Nucleus accumbens (tissue), 56 donors: ENCODE results near the gene DCPS.
"Not testable (repeated sequence)": the region's sequence is repeated elsewhere in the genome, so short reads cannot be mapped to it uniquely, and the experiment has no call there.

Experiments used
- DNase-seq, 56 donors: peaks; one replicate each; lab custom pipeline; 2025; lab: John Stamatoyannopoulos, UW

The DCPS gene

DNA sequence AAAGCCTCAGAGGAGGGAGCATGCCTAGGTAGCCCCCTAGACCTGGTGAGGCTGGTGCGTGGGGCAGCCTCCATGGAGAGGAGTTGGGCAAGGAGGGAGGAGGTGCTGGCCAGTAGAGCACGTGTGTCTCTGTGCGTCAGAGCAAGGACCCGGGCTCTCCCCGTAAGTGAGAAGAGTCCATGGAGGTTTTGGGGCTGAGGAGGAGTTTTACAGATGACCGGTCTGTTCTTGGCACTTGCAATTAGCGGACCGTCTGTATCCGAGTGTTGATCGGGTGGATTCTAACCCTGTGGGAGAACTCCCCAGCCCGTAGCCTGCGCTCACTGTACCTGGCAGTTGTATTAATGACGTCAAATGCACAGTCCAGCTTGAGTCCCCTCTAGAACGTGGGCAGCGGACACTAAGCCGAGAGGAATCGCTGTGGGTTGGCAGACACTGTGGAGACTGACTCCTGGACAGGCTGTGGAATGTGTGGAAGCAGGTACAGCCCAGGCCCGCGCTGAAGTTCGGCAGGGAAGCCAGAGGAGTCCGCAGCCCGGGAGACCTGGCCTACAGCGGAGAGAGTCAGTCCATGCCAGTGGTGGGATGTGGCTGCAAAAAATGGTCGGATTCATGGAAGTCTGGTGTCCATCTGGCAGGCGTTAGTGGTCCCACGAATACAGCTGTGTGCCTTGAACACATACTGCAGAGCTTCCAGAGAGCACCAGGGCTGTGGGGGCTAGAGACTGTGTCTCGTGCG, 70.9 kb downstream of the DCPS start:
- not testable (repeated sequence) for DNase-seq

DNA sequence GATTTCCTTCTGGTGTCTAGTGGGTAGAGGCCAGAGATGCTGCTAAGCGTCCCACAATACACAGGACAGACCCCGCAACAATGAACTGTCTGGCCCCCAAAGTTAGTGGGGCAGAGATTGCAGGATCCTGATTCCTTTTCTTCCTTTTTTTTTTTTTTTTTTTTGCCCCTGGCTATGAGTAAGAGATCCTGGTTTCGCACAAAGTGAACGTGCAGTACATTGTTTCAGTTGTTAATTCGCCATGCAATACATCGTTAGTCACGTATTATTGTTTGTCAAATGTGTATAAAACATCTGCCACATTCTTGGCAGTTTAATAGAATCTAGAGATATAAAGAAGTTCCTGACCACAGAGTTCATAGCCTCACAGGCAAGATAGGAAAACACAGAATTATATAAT, 71.9 kb downstream of the DCPS start:
- no peak for DNase-seq

DNA sequence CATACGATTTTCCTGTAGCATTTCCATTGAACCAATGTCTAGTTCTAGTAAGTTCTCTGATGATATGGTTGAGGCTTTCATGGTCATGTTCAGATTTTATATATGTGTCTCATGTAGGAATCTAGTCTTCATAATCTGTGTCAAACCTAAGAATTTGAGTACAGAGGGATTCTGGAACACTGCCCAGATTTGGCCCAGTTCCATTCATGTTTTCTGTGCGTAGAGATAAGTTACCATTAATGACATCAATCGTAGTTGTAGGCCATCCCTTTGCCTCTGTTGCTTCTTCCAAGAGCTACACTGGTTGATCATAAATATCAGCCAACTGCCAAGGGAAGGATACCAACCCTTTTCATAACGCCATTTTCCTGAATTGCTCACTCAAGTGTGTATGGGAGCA, 74.9 kb downstream of the DCPS start:
- DNase-seq, result no peak

DNA sequence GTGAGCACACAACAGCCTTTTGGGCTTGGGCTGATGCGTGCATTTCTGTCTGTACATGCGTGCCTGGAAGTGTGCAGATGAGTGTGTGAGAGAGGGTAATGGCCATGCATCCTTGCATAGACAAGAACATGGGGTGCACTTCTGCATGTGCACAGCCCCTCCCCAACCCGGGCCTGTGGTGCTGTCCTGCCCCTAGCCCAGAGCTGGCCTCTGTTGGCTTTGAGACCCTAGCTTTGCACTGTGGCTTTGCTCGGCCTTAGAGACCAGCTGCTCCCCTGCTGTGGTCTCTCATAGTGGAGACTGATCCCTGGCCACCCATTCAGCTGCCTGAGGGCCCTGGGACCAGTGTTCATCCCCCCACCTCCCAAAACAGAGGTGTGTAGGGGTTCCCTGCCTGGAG, 77.0 kb downstream of the DCPS start:
- DNase-seq, result no peak

DNA sequence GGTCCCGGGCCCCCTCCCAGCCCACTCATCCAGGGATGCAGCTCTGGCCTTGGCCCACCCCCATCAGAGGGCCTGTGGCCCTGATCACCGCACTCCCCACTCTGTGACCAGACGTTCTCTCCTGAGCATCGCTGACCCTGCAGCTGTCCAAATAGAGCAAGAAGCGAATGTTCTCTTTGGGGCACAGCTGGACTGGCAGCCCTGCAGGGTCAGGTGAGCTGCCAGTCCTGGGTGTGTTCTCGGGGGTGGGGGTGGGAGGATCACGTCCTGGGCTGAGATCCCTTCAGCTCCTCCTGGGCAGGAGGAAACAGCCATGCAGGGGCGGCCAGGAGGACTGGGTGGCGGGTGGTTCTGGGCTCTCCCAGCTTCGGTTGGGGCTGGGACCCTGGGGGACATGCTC, 78.1 kb downstream of the DCPS start:
- DNase-seq, result not testable (repeated sequence)

DNA sequence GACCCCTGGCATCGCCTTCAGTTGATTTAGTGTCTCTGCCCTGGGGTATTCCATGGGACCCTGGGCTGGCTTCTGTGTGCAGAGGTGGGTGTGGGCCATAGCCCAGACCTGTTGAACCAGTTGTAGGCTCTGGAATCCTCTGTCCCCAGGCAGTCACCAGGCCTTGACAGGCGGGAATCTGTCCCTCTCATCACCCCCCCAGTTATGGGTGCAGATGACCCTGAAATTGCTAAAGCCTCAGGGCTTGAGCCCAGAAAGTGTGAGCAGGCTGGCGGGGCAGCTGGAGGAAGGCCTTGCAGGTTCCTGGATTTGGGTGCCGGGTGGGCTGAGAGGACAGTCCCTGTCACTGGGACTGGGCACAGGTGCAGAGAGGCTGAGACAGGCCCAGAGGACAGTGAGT, 78.8 kb downstream of the DCPS start:
- not testable (repeated sequence) for DNase-seq

DNA sequence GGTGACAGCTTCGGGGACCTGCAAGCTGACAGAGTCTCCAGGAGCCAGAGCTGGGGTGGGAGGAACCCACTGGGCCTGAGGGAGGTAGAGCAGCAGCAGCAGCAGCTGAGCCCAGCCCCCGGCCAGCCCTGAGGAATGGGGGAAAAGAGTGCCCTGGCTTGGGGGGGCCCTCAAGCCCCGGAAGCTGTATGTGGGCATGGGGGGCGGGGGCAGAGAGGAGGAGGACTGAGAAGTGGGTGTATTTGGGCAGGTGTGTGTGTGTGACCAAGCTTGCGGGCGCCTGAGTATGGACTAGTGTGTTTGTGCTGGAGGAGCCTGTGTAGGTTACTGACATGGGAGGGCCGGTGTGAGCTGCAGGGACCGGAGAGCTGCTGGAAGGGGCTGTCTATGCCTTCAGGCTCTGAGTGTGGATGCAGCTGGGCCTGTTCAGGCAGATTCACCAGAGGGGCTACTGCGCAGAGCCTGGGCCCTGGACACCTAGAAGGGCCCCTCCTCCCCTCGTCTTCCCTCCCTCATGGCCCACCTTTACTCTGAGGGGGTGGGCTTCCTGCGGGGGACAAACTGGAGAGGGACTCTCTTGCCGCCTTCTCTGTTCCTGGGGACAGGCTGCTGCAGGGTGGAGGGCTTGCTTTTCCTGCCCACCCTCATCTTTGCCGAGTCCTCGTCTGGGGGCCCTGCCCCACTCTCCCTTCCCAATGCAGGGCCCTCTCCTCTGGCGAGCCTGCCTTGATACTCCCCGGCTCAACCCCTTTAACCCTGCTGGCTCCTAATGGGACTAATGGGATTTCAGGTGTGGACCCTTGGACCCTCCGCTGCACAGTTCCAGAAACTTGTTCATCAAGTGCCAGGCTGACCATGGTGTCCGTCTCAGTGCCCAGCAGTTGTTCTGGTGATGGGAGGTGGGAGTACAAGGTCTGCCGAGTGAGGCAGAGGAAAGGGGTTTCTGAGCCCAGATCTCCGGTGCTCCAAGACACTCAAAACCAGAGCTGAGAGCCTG, 79.8 kb downstream of the DCPS start:
- no peak for DNase-seq

DNA sequence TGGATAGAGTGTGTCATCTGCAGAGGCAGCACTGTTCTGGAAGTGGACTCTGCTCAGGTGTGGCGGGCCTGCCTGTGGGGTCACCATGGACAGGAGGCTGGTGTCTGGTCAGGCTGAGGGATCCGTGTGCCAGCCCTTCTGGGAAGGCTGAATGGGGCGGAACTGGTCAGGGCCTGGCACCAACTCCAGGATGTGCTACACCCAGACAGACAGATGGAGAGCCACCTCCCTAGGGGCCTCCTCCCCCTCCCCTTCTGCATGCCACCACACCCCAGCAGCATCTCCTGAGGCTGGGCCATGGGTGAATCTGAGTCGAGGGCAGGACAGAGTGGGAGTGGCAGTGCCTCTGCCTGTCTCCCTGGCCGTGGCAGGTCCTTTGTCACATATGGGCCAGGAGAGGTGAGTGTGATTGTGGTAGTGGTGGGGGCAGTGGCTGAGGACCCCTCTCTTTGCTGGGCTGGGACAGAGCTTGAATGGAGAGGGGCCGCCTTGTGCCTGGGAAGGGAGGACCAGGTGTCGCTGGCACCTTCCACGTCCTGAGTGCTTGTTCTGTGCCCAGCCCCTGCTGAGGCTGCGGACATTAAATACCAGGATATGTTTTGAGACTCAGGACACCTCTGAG, 80.7 kb downstream of the DCPS start:
- no peak for DNase-seq

DNA sequence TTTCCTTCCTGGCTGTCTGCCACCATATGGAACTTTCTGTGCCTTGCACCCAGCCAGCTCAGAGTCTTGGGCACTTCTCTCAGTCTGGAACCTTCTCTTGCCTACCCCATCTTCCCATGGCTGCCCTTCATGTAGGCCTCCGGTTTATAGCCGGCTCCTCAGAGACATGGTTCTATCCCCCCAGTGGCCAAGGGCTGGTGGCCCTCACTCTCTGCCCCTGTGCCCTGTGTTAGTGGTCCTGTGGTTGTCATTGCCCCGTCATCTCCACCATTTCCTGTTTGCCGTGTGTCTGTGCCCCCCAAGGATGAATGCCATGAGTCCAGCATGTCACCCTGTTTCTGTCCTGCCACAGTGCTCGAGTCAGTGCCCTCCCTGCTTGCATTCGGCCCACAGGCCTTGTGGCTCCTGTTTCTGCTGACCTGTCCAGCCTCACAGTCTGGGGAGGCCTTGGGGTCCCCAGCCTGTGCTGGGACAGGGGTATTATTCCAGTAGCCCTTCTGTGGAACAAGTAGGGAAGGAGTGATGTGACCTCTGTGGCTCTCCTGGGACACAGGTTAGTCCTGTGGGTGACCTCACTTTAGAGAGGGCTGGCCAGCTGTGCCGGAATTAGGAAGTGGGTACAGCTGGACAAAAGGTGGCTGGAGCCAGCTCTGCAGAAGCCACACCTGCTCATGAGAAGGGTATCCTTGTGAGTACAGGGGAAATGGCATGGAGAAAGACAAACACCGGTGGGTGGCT, 82.3 kb downstream of the DCPS start:
- DNase-seq, result no peak

DNA sequence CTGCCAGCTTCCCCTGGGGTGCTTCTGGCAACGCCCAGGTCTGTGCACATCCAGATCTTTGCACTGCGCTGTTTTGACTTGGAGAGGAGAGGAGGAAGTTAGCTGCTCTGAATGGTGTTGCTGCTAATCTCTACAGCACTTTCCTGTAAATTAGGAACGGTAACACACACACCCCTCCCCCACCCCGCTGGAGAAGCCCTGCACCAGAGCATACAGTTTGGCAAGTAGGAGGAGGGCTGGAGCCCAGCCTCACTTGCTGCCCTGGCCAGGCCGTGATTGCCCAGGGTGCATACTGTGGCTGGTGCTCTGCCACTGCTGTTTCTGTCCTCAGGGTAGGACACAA, 82.8 kb downstream of the DCPS start:
- not testable (repeated sequence) for DNase-seq

DNA sequence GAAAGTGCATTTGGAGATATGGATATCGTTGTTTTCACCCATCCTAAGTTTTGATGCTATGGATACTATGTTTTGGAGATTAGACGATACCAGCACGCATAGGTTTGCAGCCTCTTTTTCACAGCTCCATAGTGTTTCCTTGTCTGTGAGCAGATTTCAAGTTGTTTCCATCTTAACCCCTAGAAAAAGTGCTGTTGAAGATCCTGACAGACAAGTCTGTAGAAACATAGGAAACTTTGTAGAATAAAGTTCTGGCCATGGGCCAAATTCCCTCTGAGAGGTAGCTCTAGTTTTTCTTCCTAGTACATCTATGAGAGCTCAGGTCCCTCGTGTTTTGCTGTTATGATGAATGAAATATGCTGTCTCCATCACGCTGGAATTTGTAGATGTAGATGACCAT, 84.0 kb downstream of the DCPS start:
- no peak for DNase-seq

DNA sequence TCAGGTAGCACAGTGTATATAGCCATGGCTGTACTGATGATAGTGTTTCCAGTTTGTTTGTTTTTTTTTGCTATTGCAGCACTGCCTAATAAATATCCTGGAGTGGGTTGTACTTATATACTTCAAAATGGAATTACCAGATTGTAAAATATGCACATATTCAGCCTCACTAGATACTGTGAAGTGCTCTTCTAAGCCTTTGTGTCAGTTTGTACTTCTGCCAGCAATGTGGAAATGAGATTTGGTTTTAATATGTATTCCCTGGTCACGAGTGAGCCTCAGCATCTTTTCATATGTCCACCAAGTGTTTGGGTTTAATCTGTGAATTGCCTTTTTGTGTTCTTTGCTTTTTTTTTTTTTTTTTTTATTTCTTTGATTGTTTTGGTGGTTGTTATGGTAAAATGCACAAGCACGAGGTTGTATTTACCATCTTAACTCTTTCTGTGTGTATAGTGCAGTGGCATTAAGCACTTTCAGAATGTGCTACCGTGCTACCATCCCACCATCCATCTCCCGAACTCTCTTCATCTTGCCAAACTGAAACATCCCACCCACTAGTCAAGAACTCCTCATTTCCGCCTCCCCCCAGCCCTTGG, 86.5 kb downstream of the DCPS start:
- no peak for DNase-seq

DNA sequence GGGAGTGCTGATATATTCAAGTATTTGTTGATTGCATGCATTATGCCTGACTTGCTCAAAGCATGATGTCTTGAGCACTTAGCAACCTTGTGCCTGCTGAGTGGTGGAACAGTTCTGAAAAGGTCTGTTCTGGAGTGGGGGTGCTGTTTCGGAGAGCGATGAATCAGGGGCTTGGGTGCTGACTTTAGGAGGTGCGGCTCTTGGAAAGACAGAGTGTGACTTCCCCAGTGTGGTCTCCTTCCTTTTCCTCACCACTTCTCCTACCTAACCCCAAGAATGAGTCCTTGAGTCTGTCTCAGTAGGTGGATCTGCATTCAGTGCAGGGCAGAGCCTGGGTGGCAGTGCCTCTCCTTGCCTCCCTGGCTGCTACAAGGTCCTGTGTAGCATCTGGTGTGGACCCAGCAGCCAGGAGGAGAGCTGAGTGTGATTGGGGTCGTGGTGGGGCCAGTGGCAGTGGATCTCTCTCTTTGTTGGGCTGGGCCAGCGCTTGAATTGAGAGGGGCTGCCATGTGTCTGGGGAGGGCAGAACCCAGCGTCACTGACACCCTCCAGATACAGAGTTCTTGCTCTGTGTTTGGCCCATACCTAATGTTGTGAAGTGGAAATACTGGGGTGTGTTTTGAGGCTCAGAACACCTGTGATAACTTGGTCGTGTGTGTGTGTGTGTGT, 87.6 kb downstream of the DCPS start:
- DNase-seq, result no peak

DNA sequence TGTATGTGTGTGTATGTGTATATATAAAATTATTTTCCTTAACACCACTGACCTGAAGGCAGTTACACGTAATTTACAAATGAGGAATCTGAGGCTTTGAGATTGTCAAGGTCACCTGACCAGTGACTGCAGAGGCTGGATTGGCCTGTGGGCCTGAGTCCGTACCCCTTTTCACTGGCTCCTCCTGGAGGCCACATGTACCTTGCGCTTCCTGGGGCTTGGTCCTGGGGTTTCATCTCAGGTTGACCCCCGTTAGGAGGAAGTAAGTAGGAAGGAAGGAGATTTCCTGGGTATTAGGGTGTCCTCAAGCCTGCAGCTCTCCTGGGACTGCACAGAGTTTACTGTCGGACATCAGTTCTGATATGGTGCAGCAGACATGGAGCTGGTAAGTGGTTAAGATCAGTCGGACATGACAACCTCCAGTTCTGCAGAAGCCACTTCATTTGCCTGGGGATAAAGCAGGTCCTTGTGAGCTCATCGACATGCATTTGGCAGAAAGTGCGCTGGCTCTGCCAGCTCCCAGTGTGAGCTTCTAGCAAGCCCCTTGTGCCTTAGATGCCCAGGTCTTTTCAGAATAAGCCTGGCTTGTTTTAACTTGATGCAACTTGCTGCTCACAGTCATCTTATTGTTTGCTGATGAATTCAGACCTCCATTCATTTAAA, 88.2 kb downstream of the DCPS start:
- DNase-seq, result peak in 34 of 56 donors; percentile 9 to 70 (median 42)

DNA sequence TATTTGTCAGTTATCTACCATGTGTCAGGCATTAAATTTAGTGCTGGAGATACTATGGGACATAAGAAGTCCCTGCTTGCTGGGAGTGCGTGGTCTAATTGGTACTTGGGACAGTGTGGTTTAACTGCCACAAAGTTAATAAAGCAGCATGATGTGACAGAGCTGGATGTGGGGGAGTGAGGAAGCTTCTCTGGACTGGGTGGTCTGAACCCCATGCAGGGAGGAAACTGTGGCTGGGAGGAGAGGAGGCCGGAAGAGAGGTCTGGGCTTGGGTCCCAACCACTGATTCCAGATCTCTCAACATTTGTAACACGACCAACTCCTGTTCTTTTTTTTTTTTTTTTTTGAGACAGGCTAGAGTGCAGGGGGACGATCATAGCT, 88.8 kb downstream of the DCPS start:
- no peak for DNase-seq

DNA sequence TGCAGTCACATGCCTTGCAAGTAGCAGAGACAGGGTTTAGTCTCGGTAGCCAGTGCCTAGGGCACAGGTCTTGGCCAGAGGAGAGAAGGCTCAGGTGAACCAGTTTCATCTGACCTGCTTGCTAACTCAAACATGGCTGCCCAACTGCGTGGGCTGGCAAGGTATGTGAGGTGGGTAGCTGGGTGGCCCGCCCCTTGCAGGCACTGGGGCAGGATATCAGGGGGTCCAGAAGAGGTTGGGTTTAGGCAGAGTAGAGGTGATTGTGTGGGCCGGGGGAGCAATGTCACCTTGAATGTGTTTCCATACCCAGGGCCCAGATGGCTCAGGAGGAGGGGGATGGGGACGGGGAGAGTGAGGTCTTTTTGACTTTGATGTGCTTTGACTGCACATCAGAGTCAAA, 89.3 kb downstream of the DCPS start:
- no peak for DNase-seq

DNA sequence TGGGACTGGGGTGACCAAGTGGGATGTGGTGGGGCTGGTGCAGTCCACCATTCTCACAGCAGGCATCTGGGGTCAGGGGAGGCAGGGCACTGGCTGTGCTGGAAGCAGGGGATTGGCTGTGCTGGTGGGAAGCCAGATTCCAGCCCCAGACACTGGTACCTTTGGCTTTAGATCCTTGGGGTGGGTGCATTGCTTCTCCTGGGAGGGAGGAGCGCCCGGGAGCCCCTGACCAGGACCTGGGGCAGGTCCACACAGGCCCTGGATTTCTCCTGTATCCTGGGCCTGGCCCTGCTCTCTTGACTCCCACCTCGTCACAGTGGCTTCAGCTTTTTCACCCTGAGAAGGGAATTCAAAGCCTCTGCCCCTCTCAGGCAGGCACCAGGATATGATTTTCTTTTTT, 90.2 kb downstream of the DCPS start:
- no peak for DNase-seq

DNA sequence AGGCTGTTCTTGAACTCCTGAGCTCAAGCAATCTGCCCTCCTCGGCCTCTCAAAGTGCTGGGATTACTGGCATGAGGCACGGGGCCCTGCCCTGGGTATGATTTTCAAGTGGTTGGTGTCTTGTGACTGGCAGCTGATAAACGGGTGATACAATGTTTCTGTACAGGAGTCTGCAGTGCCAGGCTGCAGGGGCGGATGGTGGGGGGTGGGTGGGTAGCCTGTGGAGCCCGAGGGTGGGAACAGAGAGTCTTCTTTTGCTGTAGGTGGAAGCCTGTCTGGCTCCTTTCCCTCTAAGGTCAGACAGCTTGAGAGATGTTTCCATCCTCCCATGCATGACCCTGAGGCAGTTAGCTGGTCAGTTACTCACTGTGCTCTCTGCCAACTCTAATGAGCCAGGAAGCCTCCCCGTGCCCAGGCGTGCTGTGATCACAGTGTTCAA, 90.8 kb downstream of the DCPS start:
- DNase-seq, result peak in 19 of 56 donors; percentile 6 to 57 (median 26)
